ENCODE measurements around the gene LATS1.

The LATS1 gene

DNA sequence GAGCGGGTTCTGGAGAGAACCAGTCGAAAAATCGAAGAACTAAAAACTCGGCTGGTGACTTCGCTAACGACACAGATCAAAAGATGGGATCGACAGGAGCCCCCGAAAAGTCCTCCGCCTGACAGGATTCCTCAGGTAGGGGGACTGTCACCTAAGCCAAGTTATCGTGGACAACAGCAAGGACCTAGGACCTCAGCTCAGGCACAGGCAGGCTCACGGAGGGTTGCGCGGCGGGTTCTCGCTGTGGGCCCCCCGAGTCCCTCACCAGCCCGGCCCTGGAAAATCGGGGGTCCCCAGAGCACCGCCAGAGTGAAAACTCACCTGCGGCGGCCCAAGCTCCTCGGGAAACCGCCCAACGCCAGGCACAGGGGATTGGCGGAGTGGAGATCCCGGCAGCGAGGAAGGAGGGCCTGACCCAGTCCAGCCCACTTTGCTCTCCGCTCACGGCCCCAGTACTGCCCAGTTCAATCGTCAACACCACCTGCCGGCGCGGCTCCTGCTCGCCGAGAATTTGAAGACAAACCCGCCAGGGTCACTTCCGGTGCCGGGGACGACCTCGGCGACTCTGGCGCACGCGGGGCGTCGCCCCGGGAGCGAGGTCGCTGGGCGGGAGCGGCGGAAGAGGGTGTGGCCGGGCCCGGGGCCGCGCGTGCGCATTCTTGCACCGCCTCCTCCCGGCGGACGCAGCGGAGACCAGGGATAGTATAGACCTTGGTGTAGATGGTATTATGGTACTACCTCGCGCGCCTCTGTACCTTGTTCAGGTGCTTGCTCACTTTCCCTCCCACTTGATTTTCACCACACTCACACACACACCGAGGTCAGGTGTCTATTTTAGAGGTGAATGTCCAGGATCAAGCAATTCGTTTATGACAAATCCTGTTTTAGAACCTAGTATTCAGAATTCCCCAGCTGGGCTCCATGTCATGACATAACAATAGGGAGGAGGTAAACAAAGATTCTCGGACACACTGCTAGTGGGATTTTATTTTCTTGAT is 69.5 kb downstream of the LATS1 start, which contains the start of gene KATNA1:
Gene KATNA1 (minus strand): TSS at position 567 of the 998 bp plus-strand sequence. CDS start 10,167 bp downstream, outside the sequence.
- peak; percentile 97 for DNase-seq

GRCh38 chr6:149646599-149646998 is 71.3 kb downstream of the LATS1 start:
- DNase-seq, result peak; percentile 40

DNA sequence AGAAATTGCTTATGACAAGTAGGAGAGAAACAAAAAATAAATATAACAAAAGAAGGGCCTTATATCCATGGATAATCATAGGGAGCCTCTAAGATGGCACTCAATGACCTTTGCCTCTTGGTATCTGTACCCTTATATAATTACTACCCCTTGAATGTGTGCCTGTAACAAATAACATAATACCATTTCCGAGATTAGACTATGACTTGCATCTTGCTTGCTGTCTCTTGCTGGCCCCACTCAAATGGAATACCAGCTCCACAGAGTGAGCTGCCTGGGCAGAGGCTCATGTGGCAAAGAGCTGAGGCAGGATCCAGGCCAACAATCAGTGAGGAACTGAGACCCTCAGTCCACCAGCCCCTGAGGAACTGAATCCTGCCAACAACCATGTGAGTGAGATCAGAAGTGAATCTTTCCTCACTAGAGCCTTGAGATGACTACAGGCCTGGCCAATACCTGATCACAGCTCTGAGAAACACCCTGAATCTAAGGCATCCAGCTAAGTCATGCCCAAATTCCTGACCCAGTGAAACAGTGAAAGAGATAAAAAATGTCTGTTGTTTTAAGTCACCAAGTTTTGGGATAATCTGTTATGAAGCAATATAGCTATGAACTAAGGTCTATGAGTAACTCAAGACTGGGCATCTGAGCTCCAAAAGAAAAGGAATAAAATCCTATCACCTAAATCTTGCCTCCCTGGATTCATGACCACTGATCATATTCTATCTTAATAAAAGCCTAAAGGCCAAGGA is 74.9 kb downstream of the LATS1 start:
- DNase-seq, result no peak

DNA sequence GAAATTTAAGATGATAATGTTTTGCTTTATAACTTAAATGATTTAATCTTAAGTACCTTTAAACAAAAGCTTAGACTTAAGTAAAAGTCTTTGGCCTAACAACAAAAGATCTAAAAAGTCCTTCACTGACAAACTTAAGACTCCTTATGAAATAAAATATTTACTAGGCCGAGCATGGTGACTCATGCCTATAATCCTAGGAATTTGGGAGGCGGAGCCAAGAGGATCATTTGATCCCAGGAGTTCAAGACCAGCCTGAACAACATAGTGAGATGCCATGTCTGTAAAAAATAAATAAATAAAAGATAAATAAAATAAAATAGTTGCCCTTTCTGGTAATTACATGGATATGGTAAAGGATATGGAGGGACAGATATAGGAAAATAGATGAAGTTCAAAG is 81.8 kb downstream of the LATS1 start:
- DNase-seq, result no peak

- DNase-seq, result no peak
Measured at GRCh38 chr6:149634315-149634714, 83.6 kb downstream of the LATS1 start.

- no peak for DNase-seq
Measured at GRCh38 chr6:149628875-149629510, 88.9 kb downstream of the LATS1 start.

DNA sequence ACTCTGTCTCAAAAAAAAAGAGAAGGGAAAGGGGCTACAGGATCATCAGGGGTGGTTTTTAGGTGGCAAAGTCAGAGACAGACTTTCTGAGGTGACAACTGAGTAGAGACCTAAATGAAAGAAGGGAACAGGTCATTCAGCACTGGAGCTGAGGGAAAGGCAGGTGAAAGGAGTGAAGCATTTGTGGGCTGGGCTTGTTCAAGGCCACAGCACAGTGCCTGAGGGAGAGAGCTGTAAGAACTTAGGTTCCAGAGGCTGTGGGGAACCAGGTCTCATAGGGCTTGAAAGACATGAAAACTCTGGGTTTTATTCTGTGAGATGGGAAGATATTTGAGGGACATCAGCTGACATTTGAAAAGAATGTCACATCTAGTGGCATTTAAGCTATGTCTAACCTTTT is 90.2 kb downstream of the LATS1 start:
- no peak for DNase-seq

DNA sequence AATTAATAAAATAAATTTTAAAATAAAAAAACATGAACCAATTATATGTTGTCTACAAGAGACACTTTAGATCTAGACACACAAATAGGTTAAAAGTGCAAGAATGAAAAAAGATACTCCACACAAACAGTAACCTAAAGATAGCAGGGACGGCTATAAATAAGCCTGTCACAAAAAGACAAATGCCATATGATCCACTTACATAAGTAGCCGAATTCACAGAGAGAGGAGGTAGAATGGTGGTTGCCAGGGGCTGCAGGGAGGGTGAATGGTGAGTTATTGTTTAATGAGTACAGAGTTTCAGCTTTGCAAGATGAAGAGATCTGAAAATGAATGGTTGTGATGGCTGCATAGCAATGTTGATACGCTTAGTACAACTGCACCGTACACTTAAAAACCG is 102.1 kb downstream of the LATS1 start:
- no peak for DNase-seq

- no peak for DNase-seq
Measured at GRCh38 chr6:149614337-149614736, 103.6 kb downstream of the LATS1 start.

DNA sequence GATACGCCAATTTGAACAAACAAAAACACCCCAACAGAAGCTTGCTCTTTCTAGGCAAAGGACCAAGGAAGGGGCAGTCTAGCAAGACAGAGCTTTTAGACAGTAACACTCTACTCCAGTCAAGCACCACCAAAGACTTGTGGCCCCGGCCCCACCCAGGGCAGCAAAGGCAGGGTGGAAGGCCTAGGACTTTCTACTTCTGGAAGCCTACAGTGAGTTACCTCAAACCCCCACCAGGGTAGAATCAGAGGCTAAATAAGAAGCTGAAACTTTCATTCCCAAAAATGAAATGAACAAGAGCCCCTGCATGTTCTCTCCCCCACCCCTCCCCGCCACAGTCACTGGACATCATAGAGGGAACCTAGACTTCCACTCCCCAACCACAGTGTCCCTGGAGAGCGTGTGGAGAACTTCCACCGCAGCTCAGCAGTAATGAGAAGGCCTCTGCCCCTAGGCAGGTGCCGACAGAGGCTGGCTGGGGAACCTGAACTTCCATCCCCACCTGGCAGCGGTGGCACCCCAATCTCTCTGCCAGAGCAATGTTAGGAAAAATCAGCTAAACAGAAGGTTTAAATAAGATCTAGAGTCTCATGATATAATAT is 109.4 kb downstream of the LATS1 start:
- DNase-seq, result no peak
